ENCODE data around the gene NTRK3.

DNA sequence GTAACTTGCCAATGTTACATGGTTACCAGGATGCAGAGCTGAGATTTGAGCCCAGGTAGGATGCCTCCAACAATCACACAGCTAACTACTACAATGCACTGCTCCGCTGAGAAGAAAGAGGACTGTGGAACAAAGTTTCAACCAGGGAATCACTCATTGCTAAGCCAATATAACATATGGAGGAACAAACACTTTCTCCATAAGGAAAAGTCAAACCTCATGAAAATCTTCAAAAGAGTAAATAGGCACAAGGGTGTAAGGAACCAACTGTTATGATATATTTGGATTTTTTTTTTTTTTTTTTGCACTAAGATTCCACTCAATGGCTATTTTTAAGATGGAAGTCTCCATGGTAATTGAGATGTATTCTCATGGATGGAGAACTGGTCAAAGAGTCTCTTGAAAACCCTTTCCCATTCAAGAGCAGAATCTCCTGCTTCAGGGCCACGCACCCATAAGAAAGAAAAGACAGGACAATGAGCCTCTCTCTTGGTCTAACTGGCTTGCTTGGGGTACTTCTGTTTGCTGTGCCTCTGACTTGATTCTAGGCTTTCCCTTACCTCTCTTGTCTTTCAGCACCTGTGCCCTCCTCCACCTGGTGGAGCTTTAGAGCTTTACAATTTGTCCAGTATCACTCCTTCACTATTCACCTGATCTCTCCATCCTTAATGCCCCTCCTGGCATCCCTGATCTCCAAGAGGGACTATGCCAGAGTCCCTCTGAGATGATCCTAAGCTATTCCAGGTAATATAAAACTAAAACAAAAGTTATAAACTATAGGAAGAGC lies 252.8 kb downstream of the NTRK3 start:
- TF ChIP-seq, protein P1, sequence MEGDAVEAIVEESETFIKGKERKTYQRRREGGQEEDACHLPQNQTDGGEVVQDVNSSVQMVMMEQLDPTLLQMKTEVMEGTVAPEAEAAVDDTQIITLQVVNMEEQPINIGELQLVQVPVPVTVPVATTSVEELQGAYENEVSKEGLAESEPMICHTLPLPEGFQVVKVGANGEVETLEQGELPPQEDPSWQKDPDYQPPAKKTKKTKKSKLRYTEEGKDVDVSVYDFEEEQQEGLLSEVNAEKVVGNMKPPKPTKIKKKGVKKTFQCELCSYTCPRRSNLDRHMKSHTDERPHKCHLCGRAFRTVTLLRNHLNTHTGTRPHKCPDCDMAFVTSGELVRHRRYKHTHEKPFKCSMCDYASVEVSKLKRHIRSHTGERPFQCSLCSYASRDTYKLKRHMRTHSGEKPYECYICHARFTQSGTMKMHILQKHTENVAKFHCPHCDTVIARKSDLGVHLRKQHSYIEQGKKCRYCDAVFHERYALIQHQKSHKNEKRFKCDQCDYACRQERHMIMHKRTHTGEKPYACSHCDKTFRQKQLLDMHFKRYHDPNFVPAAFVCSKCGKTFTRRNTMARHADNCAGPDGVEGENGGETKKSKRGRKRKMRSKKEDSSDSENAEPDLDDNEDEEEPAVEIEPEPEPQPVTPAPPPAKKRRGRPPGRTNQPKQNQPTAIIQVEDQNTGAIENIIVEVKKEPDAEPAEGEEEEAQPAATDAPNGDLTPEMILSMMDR (conservative IDR thresholded peaks at IDR 0.05 in 1 of 2, IDR thresholded peaks at IDR 0.05 in 1 of 2; ENCODE audit: extremely low read depth in 1 of 2, insufficient read depth in 1 of 2, low read depth in 1 of 2, low read length in 2 of 2): peak in 1 of 2 donors; percentile 43
- no peak for TF ChIP-seq EZH2 (IDR thresholded peaks at IDR 0.05; ENCODE audit: borderline replicate concordance, low read length)
